VCaP (cell line): ENCODE data around the gene PRKCI.

Experiments
- H3K27ac ChIP-seq: fragments of 450-650 bp; 2 replicates; pipeline ENCODE4 v1.5.1; 2017
- CTCF ChIP-seq: fragments of 450-650 bp; conservative IDR thresholded peaks from 2 replicates; pipeline ENCODE4 v1.5.1; 2017; ENCODE audit warnings: mild to moderate bottlenecking, moderate library complexity

The PRKCI gene

DNA sequence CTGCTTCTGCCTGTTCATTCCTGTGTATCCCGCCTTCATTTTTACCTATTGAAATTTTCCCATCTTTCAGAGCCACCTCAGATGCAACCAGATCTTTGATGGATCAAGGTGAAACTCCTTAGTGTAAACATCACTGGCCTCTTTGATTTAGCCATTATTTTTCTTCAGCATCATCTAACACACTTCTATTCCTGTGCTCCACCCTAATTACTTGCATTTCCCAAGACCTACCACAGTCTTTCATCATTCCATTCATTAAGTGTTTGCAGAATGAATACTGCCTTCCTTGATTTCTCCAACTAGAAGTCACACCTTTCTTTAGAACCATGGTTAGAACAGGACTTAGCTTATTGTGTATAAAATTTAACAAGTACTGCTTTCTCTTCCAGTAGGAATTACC lies 79.8 kb downstream of the PRKCI start:
- no peak for TF ChIP-seq CTCF

DNA sequence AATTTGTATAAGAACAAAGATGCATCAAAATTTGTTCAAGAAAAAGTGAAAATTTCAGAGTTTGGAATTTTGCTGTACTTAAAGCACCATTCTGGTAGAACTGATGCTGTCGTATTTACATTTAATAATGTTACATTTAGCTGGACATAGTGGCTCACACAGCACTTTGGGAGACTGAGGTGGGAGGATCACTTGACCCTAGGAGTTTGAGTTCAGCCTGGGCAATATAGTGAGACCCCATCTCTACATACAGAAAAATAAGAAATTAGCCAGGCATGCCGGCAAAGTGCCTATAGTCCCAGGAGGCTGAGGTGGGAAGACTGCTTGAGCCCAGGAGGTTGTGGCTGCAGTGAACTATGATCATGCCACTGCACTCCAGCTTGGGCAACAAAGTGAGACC lies 83.8 kb downstream of the PRKCI start:
- TF ChIP-seq CTCF, result no peak
- no peak overlapping the region for H3K27ac ChIP-seq

More for the DNA sequence above, 79.8 kb downstream of the PRKCI start:
- no peak overlapping the region for H3K27ac ChIP-seq

GRCh38 chr3:170307671-170308405 lies 85.6 kb downstream of the PRKCI start:
- TF ChIP-seq CTCF, result no peak
- H3K27ac ChIP-seq, result no peak overlapping the region

DNA sequence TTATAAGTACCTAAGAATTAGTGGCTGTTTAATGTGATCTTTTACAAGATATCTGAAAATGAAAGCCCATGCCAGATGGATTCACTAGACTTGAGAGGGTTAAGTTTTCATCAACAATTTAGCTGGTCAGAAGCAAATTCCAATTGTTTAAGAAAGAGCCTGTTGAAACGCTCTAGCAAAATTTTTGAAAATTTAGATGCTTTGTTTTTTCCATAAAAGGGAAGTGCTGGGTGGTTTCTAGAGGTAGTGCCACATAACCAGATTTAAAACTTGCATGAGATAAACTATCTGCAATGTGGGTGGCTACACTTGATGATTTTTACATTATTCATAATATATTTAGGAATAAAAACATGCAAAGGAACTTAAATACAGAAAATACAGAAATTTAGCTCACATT lies 86.8 kb downstream of the PRKCI start:
- no peak overlapping the region for H3K27ac ChIP-seq
- no peak for TF ChIP-seq CTCF

GRCh38 chr3:170317954-170318353 lies 95.7 kb downstream of the PRKCI start:
- TF ChIP-seq CTCF, result no peak
- no peak overlapping the region for H3K27ac ChIP-seq

- TF ChIP-seq CTCF, result no peak
- H3K27ac ChIP-seq, result no peak overlapping the region
Observed at GRCh38 chr3:170320461-170321121, 98.4 kb downstream of the PRKCI start.

GRCh38 chr3:170321321-170322034 lies 99.3 kb downstream of the PRKCI start:
- no peak overlapping the region for H3K27ac ChIP-seq
- no peak for TF ChIP-seq CTCF
